ENCODE results near the gene MT1X.

The MT1X gene

GRCh38 chr16:56728980-56729734, 46.9 kb downstream of the MT1X start:
- Mint-ChIP-seq H3K27ac (peak overlapping the region; percentile 91), H3K36me3 (no peaks in the 10 kb centered on the region), H3K9me3 (ENCODE audit: low read depth) (no peaks in the 10 kb centered on the region), H3K4me1 (ENCODE audit: low read depth) (peaks cover 24% of the 10 kb centered on the region), H3K4me3 (no peak overlapping the region), H3K27me3 (no peaks in the 10 kb centered on the region)

DNA sequence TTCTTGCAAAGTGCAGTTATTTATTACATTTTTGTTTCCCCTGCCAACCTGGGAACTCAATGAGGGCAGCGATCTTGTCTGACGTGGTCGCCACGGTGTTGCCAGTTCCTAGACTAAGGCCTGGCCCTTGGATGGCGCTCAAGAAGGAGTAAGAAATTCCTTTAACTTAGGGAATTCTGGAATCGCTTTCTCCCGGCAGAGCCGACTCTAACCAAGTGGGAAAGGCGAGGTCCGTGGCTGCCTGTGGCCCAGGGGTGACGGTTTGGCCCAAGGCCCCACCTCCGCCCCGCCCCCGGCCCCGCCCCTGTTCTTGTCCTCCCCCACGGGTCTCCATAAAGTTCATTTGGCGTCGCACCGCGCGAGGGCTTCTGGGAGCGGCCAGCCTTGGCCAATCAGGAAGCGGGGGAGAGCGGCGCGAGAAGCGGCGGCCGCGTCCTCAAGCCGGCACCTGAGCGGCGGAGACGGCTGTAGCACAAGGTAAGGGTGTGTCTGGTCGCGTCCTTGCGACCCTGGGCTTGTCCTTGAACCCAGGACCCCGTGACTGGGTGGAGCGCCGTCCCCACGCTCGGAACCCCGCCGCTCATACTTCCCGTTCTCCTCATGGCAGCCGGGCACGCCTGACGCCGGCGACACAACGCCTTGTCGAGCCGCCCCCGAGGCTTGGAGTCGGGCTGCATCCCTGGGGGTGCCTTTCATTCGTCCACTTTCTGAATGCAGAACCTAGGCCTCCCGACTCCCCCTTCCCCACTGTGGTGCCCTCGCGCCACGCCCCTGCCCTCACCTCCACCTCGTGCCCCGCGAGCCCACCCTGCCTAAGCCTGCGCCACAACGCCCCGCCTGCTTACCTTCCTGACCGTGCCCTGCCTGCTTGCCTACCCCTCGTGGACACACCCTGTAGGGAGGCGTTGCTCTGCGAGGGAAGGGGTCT, 47.7 kb downstream of the MT1X start, which contains the start of gene NUP93:
Gene NUP93, plus strand, starts transcription at position 395 of the 928 bp plus-strand sequence. CDS start 18,119 bp downstream, outside the sequence.
- Mint-ChIP-seq H3K4me3 (no peak within 1 kb of the TSS), H3K4me1 (ENCODE audit: low read depth) (peaks cover 24% of the 10 kb centered on the region), H3K27me3 (no peaks in the 10 kb centered on the region), H3K27ac (peak within 1 kb of the TSS; percentile 91), H3K9me3 (ENCODE audit: low read depth) (no peaks in the 10 kb centered on the region), H3K36me3 (no peaks in the 10 kb centered on the region)

GRCh38 chr16:56732366-56732765, 50.1 kb downstream of the MT1X start:
- Mint-ChIP-seq H3K4me1 (ENCODE audit: low read depth) (peaks cover 23% of the 10 kb centered on the region), H3K36me3 (no peaks in the 10 kb centered on the region), H3K27me3 (no peaks in the 10 kb centered on the region)

GRCh38 chr16:56732832-56733231, 50.6 kb downstream of the MT1X start:
- H3K9me3 Mint-ChIP-seq (ENCODE audit: low read depth), result no peaks in the 10 kb centered on the region
- no peaks in the 10 kb centered on the region for H3K27me3 Mint-ChIP-seq
- H3K36me3 Mint-ChIP-seq, result peaks cover 2% of the 10 kb centered on the region
- H3K27ac Mint-ChIP-seq, result no peak overlapping the region
- H3K4me1 Mint-ChIP-seq (ENCODE audit: low read depth), result peaks cover 26% of the 10 kb centered on the region
- no peak overlapping the region for H3K4me3 Mint-ChIP-seq

More at GRCh38 chr16:56732366-56732765, 50.1 kb downstream of the MT1X start:
- H3K4me3 Mint-ChIP-seq, result no peak overlapping the region
- H3K9me3 Mint-ChIP-seq (ENCODE audit: low read depth), result no peaks in the 10 kb centered on the region
- H3K27ac Mint-ChIP-seq, result no peak overlapping the region

Data from activated naive CD8-positive, alpha-beta T cell (primary cell).